Natural killer cell (primary cell): ENCODE results near the gene MPO. TPM values are rescaled to one million over a fixed set of nuclear protein-coding genes. Genes with fewer than 3 reads are reported as not detected.

Source experiments
- ATAC-seq, 3 donors: fragments of 150-1000 bp in 2 of 3; fragments of 200-7000 bp in 1 of 3; cut with Tn5 transposase; 1 replicate in 1 of 3; 2 replicates in 2 of 3; pipeline ENCODE4 v1.10.0; 2021; ENCODE audit warnings: mild to moderate bottlenecking in 2 of 3, moderate library complexity in 2 of 3
- DNase-seq, 2 donors: peaks; one replicate each; pipeline versions ENCODE4 v3.0.0 to v3.0.0-alpha.2; 2013 to 2021; ENCODE audit warnings: mixed read lengths in 1 of 2
- H3K27ac ChIP-seq: one replicate; pipeline ENCODE4 v1.5.1; 2013; ENCODE audit warnings: mild to moderate bottlenecking, low read length
- H3K27me3 ChIP-seq: one replicate; pipeline ENCODE4 v1.6.1; 2013; ENCODE audit warnings: low read length; ENCODE audit not compliant: control insufficient read depth, insufficient read depth
- H3K36me3 ChIP-seq: one replicate; pipeline ENCODE4 v1.6.1; 2013; ENCODE audit warnings: low read length; ENCODE audit not compliant: control insufficient read depth, insufficient read depth
- H3K4me1 ChIP-seq: one replicate; pipeline ENCODE4 v1.6.1; 2013; ENCODE audit warnings: low read length; ENCODE audit not compliant: control insufficient read depth, insufficient read depth
- H3K4me3 ChIP-seq: one replicate; pipeline ENCODE4 v1.5.1; 2013; ENCODE audit warnings: low read length
- H3K9me3 ChIP-seq: one replicate; pipeline ENCODE4 v1.6.1; 2013; ENCODE audit warnings: low read length; ENCODE audit not compliant: control insufficient read depth, insufficient read depth
- H3K27ac Mint-ChIP-seq, 2 donors: one replicate each; pipeline ENCODE4 v1.8.0; 2022; ENCODE audit warnings: mild to moderate bottlenecking in 2 of 2, mixed read lengths in 2 of 2, moderate library complexity in 1 of 2
- H3K27me3 Mint-ChIP-seq, 2 donors: one replicate each; pipeline ENCODE4 v1.8.0; 2022; ENCODE audit warnings: low read depth in 2 of 2, mixed read lengths in 2 of 2
- H3K36me3 Mint-ChIP-seq: one replicate; pipeline ENCODE4 v1.8.0; 2022; ENCODE audit warnings: mixed read lengths
- H3K4me1 Mint-ChIP-seq, 2 donors: one replicate each; pipeline ENCODE4 v1.8.0; 2022; ENCODE audit warnings: mixed read lengths in 2 of 2
- H3K4me3 Mint-ChIP-seq: one replicate; pipeline ENCODE4 v1.8.0; 2022; ENCODE audit warnings: mild to moderate bottlenecking, moderate library complexity, mixed read lengths
- H3K9me3 Mint-ChIP-seq, 2 donors: one replicate each; pipeline ENCODE4 v1.8.0; 2022; ENCODE audit warnings: mixed read lengths in 2 of 2
- CTCF ChIP-seq: fragments of 200-600 bp; IDR thresholded peaks from one replicate; pipeline ENCODE4 v1.8.0; 2022; ENCODE audit warnings: antibody characterized with exemption
- WGBS: methylation state at CpG from one replicate; pipeline ENCODE4 v1.1.7; 2013; ENCODE audit warnings: missing lambda C conversion rate; ENCODE audit not compliant: insufficient coverage; 5-methylcytosine and 5-hydroxymethylcytosine counted together
- intact Hi-C: fragments of 100-400 bp; cut with micrococcal nuclease; formaldehyde crosslinking; loops from one replicate; pipeline ENCODE4 v1.14.2; 2022
- total RNA-seq, 4 donors: library from RNA; stranded (reverse); fragments of 120-200 nt in 1 of 4; gene quantifications; one replicate each; pipeline versions ENCODE4 v1.2.3 to v1.2.4, GENCODE V29; 2013 to 2022

MPO gene
- total RNA-seq, 3 donors from 2014 or later (not counting 1 experiment from before 2014, with no cell fraction given): 1.8 to 1.9 TPM; not detected in 1

GRCh38 chr17:58300336-58300735 lies 19.6 kb upstream of the MPO start:
- intact Hi-C loops: no loop called here
- peak overlapping the region; percentile 4 to 77 for H3K27ac Mint-ChIP-seq
- peaks cover 0 to 15% of the 10 kb centered on the region in 2 donors for H3K4me1 Mint-ChIP-seq
- Histone ChIP-seq H3K4me3 (no peak overlapping the region), H3K9me3 (no peaks in the 10 kb centered on the region), H3K4me1 (peaks cover 22% of the 10 kb centered on the region), H3K36me3 (peaks cover 39% of the 10 kb centered on the region), H3K27ac (no peak overlapping the region), H3K27me3 (no peaks in the 10 kb centered on the region)
- no peaks in the 10 kb centered on the region for H3K27me3 Mint-ChIP-seq
- DNase-seq: no peak
- no peak for TF ChIP-seq CTCF
- H3K36me3 Mint-ChIP-seq: no peaks in the 10 kb centered on the region
- H3K4me3 Mint-ChIP-seq: no peak overlapping the region
- WGBS: 60% methylated on average over 6 of the region's 6 CpGs
- no peak for ATAC-seq
- H3K9me3 Mint-ChIP-seq: no peaks in the 10 kb centered on the region

- Histone ChIP-seq H3K9me3 (no peaks in the 10 kb centered on the region), H3K4me3 (no peak overlapping the region), H3K4me1 (no peaks in the 10 kb centered on the region), H3K36me3 (no peaks in the 10 kb centered on the region), H3K27me3 (no peaks in the 10 kb centered on the region), H3K27ac (no peak overlapping the region)
- Mint-ChIP-seq H3K4me3 (no peak overlapping the region), H3K27ac (no peak overlapping the region), H3K4me1 (no peaks in the 10 kb centered on the region), H3K27me3 (peaks cover 16 to 38% of the 10 kb centered on the region in 2 donors), H3K9me3 (no peaks in the 10 kb centered on the region), H3K36me3 (no peaks in the 10 kb centered on the region)
- ATAC-seq (no peak), DNase-seq (no peak)
- intact Hi-C loops: no loop called here
- TF ChIP-seq CTCF: no peak
- WGBS: 94% methylated on average over 1 of the region's 1 CpG
Measured at GRCh38 chr17:58294034-58294433, 13.3 kb upstream of the MPO start.

DNA sequence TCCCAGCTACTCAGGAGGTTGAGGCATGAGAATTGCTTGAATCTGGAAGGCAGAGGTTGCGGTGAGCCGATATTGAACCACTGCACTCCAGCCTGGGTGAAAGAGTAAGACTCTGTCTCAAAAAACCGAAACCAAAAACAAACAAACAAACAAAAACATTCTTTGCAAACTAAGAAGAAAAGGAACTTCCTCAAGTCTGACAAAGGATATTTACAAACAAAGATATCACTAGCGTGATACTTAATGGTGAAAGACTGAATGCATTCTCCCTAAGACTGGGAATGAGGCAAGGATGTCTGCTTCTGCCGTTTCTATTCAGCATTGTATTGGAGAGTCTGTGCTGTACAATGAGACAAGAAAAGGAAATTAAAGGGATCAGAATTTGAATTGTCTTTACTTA lies 10.5 kb upstream of the MPO start:
- H3K9me3 Mint-ChIP-seq: no peaks in the 10 kb centered on the region
- no peaks in the 10 kb centered on the region for H3K36me3 Mint-ChIP-seq
- WGBS: 100% methylated on average over 4 of the region's 5 CpGs
- H3K27me3 Mint-ChIP-seq: peaks cover 25 to 50% of the 10 kb centered on the region in 2 donors
- H3K27ac ChIP-seq: no peak overlapping the region
- no peaks in the 10 kb centered on the region for H3K27me3 ChIP-seq
- intact Hi-C loops: no loop called here
- no peak for DNase-seq
- H3K4me1 Mint-ChIP-seq: no peaks in the 10 kb centered on the region
- no peak overlapping the region for H3K4me3 Mint-ChIP-seq
- no peak for ATAC-seq
- no peaks in the 10 kb centered on the region for H3K9me3 ChIP-seq
- no peak overlapping the region for H3K4me3 ChIP-seq
- H3K36me3 ChIP-seq: no peaks in the 10 kb centered on the region
- no peak for TF ChIP-seq CTCF
- no peaks in the 10 kb centered on the region for H3K4me1 ChIP-seq
- no peak overlapping the region for H3K27ac Mint-ChIP-seq

DNA sequence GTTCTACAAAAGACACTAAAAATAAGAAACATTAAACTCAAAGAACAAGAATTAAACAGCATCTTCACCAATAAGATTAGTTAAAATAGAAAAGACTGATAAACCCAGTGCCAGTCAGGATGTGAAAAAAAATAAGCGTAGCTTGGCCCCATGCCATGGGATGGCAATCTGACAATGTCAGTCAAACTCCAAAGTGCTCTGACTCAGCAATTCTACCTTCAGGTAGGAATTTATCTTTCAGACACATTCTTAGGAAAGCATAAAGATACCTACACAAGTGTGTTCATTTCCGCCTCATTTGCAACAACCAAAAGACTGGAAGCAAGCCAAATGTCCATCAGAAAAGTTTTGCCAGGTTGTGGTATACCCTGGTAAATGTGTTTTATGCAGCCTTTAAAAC lies 9.1 kb upstream of the MPO start:
- no peaks in the 10 kb centered on the region for H3K36me3 ChIP-seq
- no peak for ATAC-seq
- Mint-ChIP-seq H3K4me1 (no peaks in the 10 kb centered on the region), H3K9me3 (no peaks in the 10 kb centered on the region), H3K36me3 (no peaks in the 10 kb centered on the region), H3K27me3 (peaks cover 25 to 57% of the 10 kb centered on the region in 2 donors), H3K27ac (no peak overlapping the region), H3K4me3 (no peak overlapping the region)
- H3K27ac ChIP-seq: no peak overlapping the region
- 53% methylated on average over 2 of the region's 2 CpGs for WGBS
- no peaks in the 10 kb centered on the region for H3K9me3 ChIP-seq
- TF ChIP-seq CTCF: no peak
- no peak overlapping the region for H3K4me3 ChIP-seq
- no peaks in the 10 kb centered on the region for H3K27me3 ChIP-seq
- no peak for DNase-seq
- intact Hi-C loops: no loop called here
- no peaks in the 10 kb centered on the region for H3K4me1 ChIP-seq
